H1 (cell line): ENCODE measurements around the gene SRSF3. TPM values are rescaled to one million over a fixed set of nuclear protein-coding genes. Genes with fewer than 3 reads are reported as not detected.

Source experiments
- CTCF ChIA-PET: fragments of 300-600 bp; sonication (Branson Sonifier 250); formaldehyde crosslinking; loops from one replicate; lab custom pipeline; 2021; ENCODE audit not compliant: partially characterized antibody; lab: Charles Lee
- POLR2A ChIA-PET: fragments of 300-600 bp; sonication (Branson Sonifier 250); formaldehyde crosslinking; loops from one replicate; lab custom pipeline; 2021; ENCODE audit warnings: inconsistent platforms; ENCODE audit not compliant: partially characterized antibody; lab: Charles Lee
- DNase-seq, 2 experiments: peaks; one replicate each; pipeline versions ENCODE4 v3.0.0 to v3.0.0-alpha.2; 2010 to 2022; ENCODE audit warnings: low spot score in 2 of 2, low read depth in 1 of 2, mixed read lengths in 1 of 2
- FAIRE-seq: peaks from 2 replicates; lab custom pipeline; 2011; peaks lifted over from hg19 to GRCh38; lab: Jason Lieb, UNC
- H2AFZ ChIP-seq: 2 replicates; pipeline ENCODE4 v1.8.1; 2012; ENCODE audit warnings: low read length, inconsistent platforms
- H2AK5ac ChIP-seq: 2 replicates; pipeline ENCODE4 v1.6.1; 2013; ENCODE audit warnings: low read depth, low read length
- H2BK120ac ChIP-seq: replicated peaks from 2 replicates; pipeline ENCODE3; 2013; ENCODE audit warnings: low read depth, low read length, inconsistent platforms
- H2BK12ac ChIP-seq: 2 replicates; pipeline ENCODE4 v1.6.1; 2013; ENCODE audit warnings: low read depth, low read length
- H2BK15ac ChIP-seq: 2 replicates; pipeline ENCODE4 v1.6.1; 2013; ENCODE audit warnings: low read length
- H2BK20ac ChIP-seq: 2 replicates; pipeline ENCODE4 v1.6.1; 2013; ENCODE audit warnings: low read length
- H2BK5ac ChIP-seq: 2 replicates; pipeline ENCODE4 v1.6.1; 2013; ENCODE audit warnings: low read depth, low read length
- H3K14ac ChIP-seq: 2 replicates; pipeline ENCODE4 v1.6.1; 2013; ENCODE audit warnings: inconsistent platforms; ENCODE audit not compliant: insufficient read length
- H3K18ac ChIP-seq: 2 replicates; pipeline ENCODE4 v1.6.1; 2013; ENCODE audit warnings: low read length; ENCODE audit errors: extremely low read depth
- H3K23ac ChIP-seq: 2 replicates; pipeline ENCODE4 v1.6.1; 2013; ENCODE audit warnings: inconsistent platforms; ENCODE audit not compliant: insufficient read length
- H3K23me2 ChIP-seq: 2 replicates; pipeline ENCODE4 v1.6.1; 2013; ENCODE audit warnings: low read depth, low read length
- H3K27ac ChIP-seq: 2 replicates; pipeline ENCODE4 v1.6.1; 2011; ENCODE audit warnings: low read depth, low read length, inconsistent platforms
- H3K27me3 ChIP-seq, 4 experiments: replicated peaks in 1 of 4; 1 replicate in 1 of 4; 2 replicates in 3 of 4; pipeline versions ENCODE4 v1.6.1 to v1.8.1; 2011 to 2013; ENCODE audit warnings: low read length in 3 of 4, mild to moderate bottlenecking in 3 of 4, inconsistent platforms in 2 of 4, mixed read lengths in 2 of 4, moderate library complexity in 1 of 4; ENCODE audit not compliant: control insufficient read depth in 3 of 4, insufficient read depth in 3 of 4; ENCODE audit errors: extremely low read depth in 1 of 4
- H3K36me3 ChIP-seq, 4 experiments: 2 replicates each; pipeline versions ENCODE4 v1.6.1 to v1.8.1; 2011 to 2013; ENCODE audit warnings: mild to moderate bottlenecking in 4 of 4, low read length in 3 of 4, moderate library complexity in 2 of 4, control low read depth in 1 of 4, inconsistent platforms in 1 of 4; ENCODE audit not compliant: insufficient read depth in 4 of 4, control insufficient read depth in 2 of 4
- H3K4ac ChIP-seq: replicated peaks from 2 replicates; pipeline ENCODE3; 2013; ENCODE audit warnings: low read length, low read depth, mixed read lengths, inconsistent platforms; ENCODE audit not compliant: insufficient read length
- H3K4me1 ChIP-seq, 4 experiments: replicated peaks in 1 of 4; 1 replicate in 1 of 4; 2 replicates in 3 of 4; pipeline versions ENCODE4 v1.6.1 to v1.8.1; 2011 to 2013; ENCODE audit warnings: low read length in 3 of 4, inconsistent platforms in 2 of 4, mixed read lengths in 1 of 4; ENCODE audit not compliant: insufficient read depth in 4 of 4, control insufficient read depth in 3 of 4
- H3K4me2 ChIP-seq, 2 experiments: 2 replicates each; pipeline versions ENCODE4 v1.6.1 to v1.8.1; 2011 to 2013; ENCODE audit warnings: low read depth in 2 of 2, low read length in 2 of 2, control low read depth in 1 of 2, inconsistent platforms in 1 of 2, mild to moderate bottlenecking in 1 of 2; ENCODE audit not compliant: insufficient read depth in 1 of 2
- H3K4me3 ChIP-seq, 4 experiments: fragments of 200-600, 300-600 bp in 1 of 4; sonication (generic), shearing (Covaris generic), sonication (Bioruptor Twin) in 1 of 4; 2 replicates each; pipeline versions ENCODE4 v1.5.1 to v1.8.1; 2011 to 2016; ENCODE audit warnings: low read length in 4 of 4, low read depth in 3 of 4, control low read depth in 2 of 4, inconsistent platforms in 2 of 4, mild to moderate bottlenecking in 2 of 4, mixed read lengths in 1 of 4, moderate library complexity in 1 of 4; ENCODE audit not compliant: insufficient read depth in 2 of 4; ENCODE audit errors: extremely low read depth in 1 of 4
- H3K56ac ChIP-seq: replicated peaks from 2 replicates; pipeline ENCODE3; 2013; ENCODE audit warnings: low read depth, mild to moderate bottlenecking, mixed read lengths, low read length, inconsistent platforms; ENCODE audit not compliant: insufficient read length
- H3K79me1 ChIP-seq: 2 replicates; pipeline ENCODE4 v1.6.1; 2013; ENCODE audit warnings: low read depth, low read length, control low read depth
- H3K79me2 ChIP-seq, 2 experiments: 2 replicates each; pipeline versions ENCODE4 v1.6.1 to v1.8.1; 2012 to 2013; ENCODE audit warnings: low read length in 2 of 2, mild to moderate bottlenecking in 2 of 2, inconsistent platforms in 1 of 2; ENCODE audit not compliant: insufficient read depth in 2 of 2, control insufficient read depth in 1 of 2
- H3K9ac ChIP-seq, 4 experiments: replicated peaks in 1 of 4; 1 replicate in 1 of 4; 2 replicates in 3 of 4; pipeline versions ENCODE4 v1.6.1 to v1.8.1; 2011 to 2013; ENCODE audit warnings: low read depth in 3 of 4, low read length in 3 of 4, control low read depth in 2 of 4, mild to moderate bottlenecking in 2 of 4, moderate library complexity in 2 of 4, inconsistent platforms in 1 of 4; ENCODE audit errors: extremely low read depth in 1 of 4
- H3K9me3 ChIP-seq, 2 experiments: 2 replicates each; pipeline versions ENCODE4 v1.6.1 to v1.8.1; 2012 to 2013; ENCODE audit warnings: mild to moderate bottlenecking in 2 of 2, moderate library complexity in 2 of 2, control low read depth in 1 of 2, inconsistent platforms in 1 of 2, low read depth in 1 of 2, low read length in 1 of 2, mixed read lengths in 1 of 2; ENCODE audit not compliant: insufficient read depth in 2 of 2
- H4K20me1 ChIP-seq, 2 experiments: replicated peaks in 1 of 2; 2 replicates each; pipeline versions ENCODE3 to v1.8.1; 2011 to 2013; ENCODE audit warnings: inconsistent platforms in 2 of 2, low read length in 2 of 2, mild to moderate bottlenecking in 1 of 2; ENCODE audit not compliant: insufficient read depth in 2 of 2, control insufficient read depth in 1 of 2
- H4K5ac ChIP-seq: 2 replicates; pipeline ENCODE4 v1.6.1; 2013; ENCODE audit warnings: low read length, low read depth, mixed read lengths, inconsistent platforms; ENCODE audit not compliant: insufficient read length
- H4K8ac ChIP-seq: 2 replicates; pipeline ENCODE4 v1.8.0; 2013; ENCODE audit warnings: mild to moderate bottlenecking, moderate library complexity, low read length, inconsistent platforms; ENCODE audit not compliant: insufficient read depth; ENCODE audit errors: extremely low read depth
- H4K91ac ChIP-seq: replicated peaks from 2 replicates; pipeline ENCODE3; 2013; ENCODE audit warnings: low read length, mixed read lengths, inconsistent platforms; ENCODE audit not compliant: insufficient read length
- POLR2AphosphoS5 ChIP-seq: IDR thresholded peaks from 2 replicates; pipeline ENCODE4 v1.6.1; 2011; ENCODE audit warnings: low read depth, low read length
- WGBS, 2 experiments: shearing (Covaris generic) in 1 of 2; methylation state at CpG; one replicate each; pipeline versions ENCODE4 v1.1.6 to v1.1.7; 2013 to 2015; ENCODE audit warnings: low lambda C conversion rate in 2 of 2, mixed read lengths in 2 of 2, inconsistent platforms in 1 of 2, low coverage in 1 of 2, missing lambda C conversion rate in 1 of 2; ENCODE audit not compliant: insufficient replicate concordance in 2 of 2, insufficient coverage in 1 of 2, insufficient read length in 1 of 2; ENCODE audit errors: extremely low coverage in 1 of 2, missing lambda C conversion rate in 1 of 2; 5-methylcytosine and 5-hydroxymethylcytosine counted together
- polyA plus RNA-seq, 7 experiments: library from polyadenylated mRNA; depleted of rRNA in 3 of 7; stranded (reverse) in 5 of 7; unstranded in 2 of 7; fragments of >200 nt in 5 of 7; fragments of 200-250 nt in 2 of 7; gene quantifications; 1 replicate in 5 of 7; 2 replicates in 1 of 7; 4 replicates in 1 of 7; pipeline versions ENCODE4 v1.2.1 to v1.2.3, GENCODE V29; 2011 to 2013; ENCODE audit warnings: missing spikeins in 2 of 7, mixed read lengths in 2 of 7
- total RNA-seq: library from RNA; stranded (reverse); fragmentation: NEBNext Ultra II Directional; extraction: Animal tissue kit (Norgen Biotek cat#: 25700); gene quantifications from 2 replicates; pipeline ENCODE4 v1.2.1, GENCODE V29; 2021
- TF ChIP-seq, protein P1 (sequence below): IDR thresholded peaks from 2 replicates; pipeline ENCODE4 v1.6.1; 2011; ENCODE audit warnings: low read depth, mild to moderate bottlenecking, low read length; ENCODE audit not compliant: insufficient read depth

SRSF3 gene
- total and polyA plus RNA-seq, 2 of the 8 experiments (the other 6 are each of a cell fraction or from before 2014, with no cell fraction given), result 471 to 689 TPM

DNA sequence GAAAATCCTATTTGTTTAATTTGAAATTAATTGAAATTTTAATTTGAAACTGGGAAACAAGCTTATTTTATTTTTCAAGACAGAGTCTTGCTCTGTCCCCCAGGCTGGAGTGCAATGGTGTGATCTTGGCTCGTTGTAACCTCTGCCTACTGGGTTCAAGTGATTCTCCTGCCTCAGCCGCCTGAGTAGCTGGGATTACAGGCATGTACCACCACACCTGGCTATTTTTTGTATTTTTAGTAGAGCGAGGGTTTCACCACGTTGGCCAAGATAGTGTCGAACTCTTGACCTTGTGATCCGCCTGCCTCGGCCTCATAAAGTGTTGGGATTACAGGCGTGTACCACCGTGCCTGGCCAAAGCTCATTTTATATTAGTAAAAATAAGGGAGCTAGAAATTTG lies 4.2 kb downstream of the SRSF3 start:
- Histone ChIP-seq H3K9ac (no peak overlapping the region), H4K20me1 (peaks cover 47 to 63% of the 10 kb centered on the region in 2 experiments)

More for the DNA sequence above, 4.2 kb downstream of the SRSF3 start:
- H2BK120ac ChIP-seq, result no peak overlapping the region
- peak overlapping the region; percentile 69 to 79 for H3K4me2 ChIP-seq
- H2AK5ac ChIP-seq, result no peak overlapping the region
- no peak overlapping the region for H3K18ac ChIP-seq
- no peaks in the 10 kb centered on the region for H3K27me3 ChIP-seq
- TF ChIP-seq, protein P1, sequence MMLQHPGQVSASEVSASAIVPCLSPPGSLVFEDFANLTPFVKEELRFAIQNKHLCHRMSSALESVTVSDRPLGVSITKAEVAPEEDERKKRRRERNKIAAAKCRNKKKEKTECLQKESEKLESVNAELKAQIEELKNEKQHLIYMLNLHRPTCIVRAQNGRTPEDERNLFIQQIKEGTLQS, result no peak
- peak; percentile 16; the same call in 1 of the 2 replicates for TF ChIP-seq POLR2AphosphoS5
- H3K4me3 ChIP-seq, result peak overlapping the region in 3 of 4 experiments; percentile 93 to 100 (median 98); a peak in 5 of 8 replicates
- no peak overlapping the region for H2BK20ac ChIP-seq
- H3K14ac ChIP-seq, result no peak overlapping the region
- H4K5ac ChIP-seq, result no peak overlapping the region
- peaks cover 66 to 92% of the 10 kb centered on the region in 2 experiments for H3K79me2 ChIP-seq
- H3K23me2 ChIP-seq, result peaks cover 4% of the 10 kb centered on the region
- H4K8ac ChIP-seq, result no peak overlapping the region
- H4K91ac ChIP-seq, result no peak overlapping the region
- FAIRE-seq (no peak), DNase-seq (no peak)
- no peaks in the 10 kb centered on the region for H3K79me1 ChIP-seq
- ChIA-PET POLR2A (interaction anchor here (0.7 to 13.4 kb wide), 25 partner anchors 11 to 352 kb away, joined by 3 to 386 read pairs (median 5); partner anchors contain the start of genes KCTD20 and STK38), CTCF (interaction anchor here (0.7 to 1.9 kb wide), 9 partner anchors 9 to 213 kb away, joined by 3 to 6 read pairs (median 3); no protein-coding TSS in a partner anchor)
- no peak overlapping the region for H3K56ac ChIP-seq
- H3K9me3 ChIP-seq, result no peaks in the 10 kb centered on the region
- H2BK5ac ChIP-seq, result no peak overlapping the region
- no peak overlapping the region for H3K23ac ChIP-seq
- H3K4me1 ChIP-seq, result peaks cover 0 to 3% (median 1%) of the 10 kb centered on the region in 4 experiments; a peak in 3 of 7 replicates
- no peak overlapping the region for H2BK12ac ChIP-seq
- H3K4ac ChIP-seq, result no peak overlapping the region
- no peak overlapping the region for H2BK15ac ChIP-seq
- H3K27ac ChIP-seq, result no peak overlapping the region
- H3K36me3 ChIP-seq, result peaks cover 43 to 85% (median 64%) of the 10 kb centered on the region in 4 experiments
- H2AFZ ChIP-seq, result no peak overlapping the region
- WGBS, 2 experiments, result 91% methylated on average over 9 of the region's 9 CpGs; no CpG with 5 or more reads in 1 of the 2 experiments
